ENCODE results near the gene DUSP15.

GRCh38 chr20:31841928-31842327, 28.4 kb downstream of the DUSP15 start:
- no peak for TF ChIP-seq ATF2 (CRISPR knock-in tag; IDR thresholded peaks at IDR 0.05)
- no peak for TF ChIP-seq TEAD2 (tag; IDR thresholded peaks at IDR 0.05)
- no peak for TF ChIP-seq POLR2A (conservative IDR thresholded peaks at IDR 0.05)
- no peak for TF ChIP-seq CREB1 (IDR thresholded peaks at IDR 0.05)
- no peak for TF ChIP-seq CREB1 (CRISPR knock-in tag; IDR thresholded peaks at IDR 0.05)
- TF ChIP-seq TCF7L2 (IDR thresholded peaks at IDR 0.05; ENCODE audit: low read depth, low read length), result no peak
- TF ChIP-seq BRCA1 (IDR thresholded peaks at IDR 0.05), result no peak
- no peak for TF ChIP-seq BRCA1 (CRISPR knock-in tag; IDR thresholded peaks at IDR 0.05)
- no peak for TF ChIP-seq CEBPB (tag; IDR thresholded peaks at IDR 0.05)
- no peak for TF ChIP-seq EP300 (IDR thresholded peaks at IDR 0.05; ENCODE audit: low read length)
- no peak for TF ChIP-seq CTCF (IDR thresholded peaks at IDR 0.05 in 2 of 3, conservative IDR thresholded peaks at IDR 0.05 in 1 of 3; ENCODE audit: insufficient read depth in 2 of 3, low read depth in 1 of 3, low read length in 3 of 3)
- TF ChIP-seq HMGXB4 (CRISPR knock-in tag; IDR thresholded peaks at IDR 0.05), result no peak
